ENCODE data around the gene PDS5A.
"Not testable (repeated sequence)": the region's sequence is repeated elsewhere in the genome, so short reads cannot be mapped to it uniquely, and the experiment has no call there.

PDS5A gene

GRCh38 chr4:39823191-39823590 is 154.5 kb downstream of the PDS5A start:
- no peak for DNase-seq

GRCh38 chr4:39822662-39823061 is 155.0 kb downstream of the PDS5A start:
- no peak for DNase-seq

- DNase-seq = no peak
These were observed 155.8 kb downstream of the PDS5A start for GRCh38 chr4:39821951-39822350.

- DNase-seq = no peak
These were observed 157.5 kb downstream of the PDS5A start for GRCh38 chr4:39820186-39820585.

- DNase-seq = no peak
These were observed 159.1 kb downstream of the PDS5A start for GRCh38 chr4:39818646-39819045.

GRCh38 chr4:39814403-39815185 is 163.1 kb downstream of the PDS5A start:
- peak; percentile 4 for DNase-seq

GRCh38 chr4:39813761-39814160 is 163.9 kb downstream of the PDS5A start:
- not testable (repeated sequence) for DNase-seq

GRCh38 chr4:39813033-39813432 is 164.7 kb downstream of the PDS5A start:
- DNase-seq = not testable (repeated sequence)

GRCh38 chr4:39812500-39812899 is 165.2 kb downstream of the PDS5A start:
- no peak for DNase-seq

- DNase-seq = no peak
These were observed 169.4 kb downstream of the PDS5A start for GRCh38 chr4:39808231-39808749.

- no peak for DNase-seq
These were observed 175.7 kb downstream of the PDS5A start for GRCh38 chr4:39802005-39802404.

- DNase-seq = not testable (repeated sequence)
These were observed 184.7 kb downstream of the PDS5A start for GRCh38 chr4:39792976-39793375.

GRCh38 chr4:39792529-39792928 is 185.2 kb downstream of the PDS5A start:
- no peak for DNase-seq

GRCh38 chr4:39792128-39792527 is 185.6 kb downstream of the PDS5A start:
- DNase-seq = no peak

GRCh38 chr4:39786838-39787237 is 190.9 kb downstream of the PDS5A start:
- no peak for DNase-seq

- no peak for DNase-seq
These were observed 192.6 kb downstream of the PDS5A start for GRCh38 chr4:39785083-39785482.

GRCh38 chr4:39781988-39782387 is 195.7 kb downstream of the PDS5A start:
- DNase-seq = not testable (repeated sequence)
